GM13977 (cell line): Measurements from ENCODE around the gene CENPE.

ENCODE experiments used
- DNase-seq: peaks from one replicate; pipeline ENCODE4 v3.0.0; 2012; ENCODE audit warnings: low spot score
- in situ Hi-C: fragments of 300-500 bp; cut with MboI; formaldehyde crosslinking; loops from one replicate; pipeline ENCODE4 v1.12.0; 2022; ENCODE audit warnings: low sequenced_read_pairs, low pct_unique_long_range_greater_than_20kb, mixed read lengths, inconsistent platforms; ENCODE audit not compliant: unreplicated experiment
- TF ChIP-seq, protein P1 (sequence below): IDR thresholded peaks from 2 replicates; pipeline ENCODE4 v1.5.1; 2012; ENCODE audit warnings: mild to moderate bottlenecking, control low read depth; ENCODE audit not compliant: insufficient read depth; ENCODE audit errors: extremely low read depth, missing control alignments

The CENPE gene

DNA sequence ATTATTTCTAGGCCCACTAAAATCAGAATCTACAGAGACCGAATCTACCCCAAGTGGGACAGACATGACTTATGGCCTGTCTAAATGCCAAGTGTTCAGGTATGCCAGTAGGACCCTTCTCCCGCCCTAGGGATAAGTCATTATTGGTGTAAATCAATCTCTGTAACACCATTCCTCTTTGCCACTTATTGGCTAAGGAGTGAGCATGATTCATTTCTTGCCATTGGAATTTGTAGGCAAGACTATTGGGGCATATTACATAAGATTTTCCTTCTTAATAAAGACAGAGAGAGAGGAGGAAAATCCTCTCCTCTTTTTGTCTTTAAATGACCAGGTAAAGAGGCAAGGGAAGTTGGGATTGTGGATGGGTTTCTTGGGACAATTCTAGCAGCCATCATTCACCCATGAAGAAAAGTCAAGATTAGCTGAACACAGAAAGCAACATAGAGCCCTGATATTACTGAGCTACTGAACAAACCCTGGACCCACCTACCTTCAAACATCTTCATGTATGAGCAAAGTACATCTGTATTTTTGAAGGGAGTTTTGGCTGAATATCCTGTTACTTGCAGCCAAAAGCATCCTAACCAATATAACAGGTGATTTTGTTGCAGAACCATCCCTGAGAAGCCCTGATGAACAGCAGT lies 124.2 kb downstream of the CENPE start:
- TF ChIP-seq, protein P1, sequence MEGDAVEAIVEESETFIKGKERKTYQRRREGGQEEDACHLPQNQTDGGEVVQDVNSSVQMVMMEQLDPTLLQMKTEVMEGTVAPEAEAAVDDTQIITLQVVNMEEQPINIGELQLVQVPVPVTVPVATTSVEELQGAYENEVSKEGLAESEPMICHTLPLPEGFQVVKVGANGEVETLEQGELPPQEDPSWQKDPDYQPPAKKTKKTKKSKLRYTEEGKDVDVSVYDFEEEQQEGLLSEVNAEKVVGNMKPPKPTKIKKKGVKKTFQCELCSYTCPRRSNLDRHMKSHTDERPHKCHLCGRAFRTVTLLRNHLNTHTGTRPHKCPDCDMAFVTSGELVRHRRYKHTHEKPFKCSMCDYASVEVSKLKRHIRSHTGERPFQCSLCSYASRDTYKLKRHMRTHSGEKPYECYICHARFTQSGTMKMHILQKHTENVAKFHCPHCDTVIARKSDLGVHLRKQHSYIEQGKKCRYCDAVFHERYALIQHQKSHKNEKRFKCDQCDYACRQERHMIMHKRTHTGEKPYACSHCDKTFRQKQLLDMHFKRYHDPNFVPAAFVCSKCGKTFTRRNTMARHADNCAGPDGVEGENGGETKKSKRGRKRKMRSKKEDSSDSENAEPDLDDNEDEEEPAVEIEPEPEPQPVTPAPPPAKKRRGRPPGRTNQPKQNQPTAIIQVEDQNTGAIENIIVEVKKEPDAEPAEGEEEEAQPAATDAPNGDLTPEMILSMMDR, result no peak
- no peak for DNase-seq
- in situ Hi-C loops, result no loop called here

DNA sequence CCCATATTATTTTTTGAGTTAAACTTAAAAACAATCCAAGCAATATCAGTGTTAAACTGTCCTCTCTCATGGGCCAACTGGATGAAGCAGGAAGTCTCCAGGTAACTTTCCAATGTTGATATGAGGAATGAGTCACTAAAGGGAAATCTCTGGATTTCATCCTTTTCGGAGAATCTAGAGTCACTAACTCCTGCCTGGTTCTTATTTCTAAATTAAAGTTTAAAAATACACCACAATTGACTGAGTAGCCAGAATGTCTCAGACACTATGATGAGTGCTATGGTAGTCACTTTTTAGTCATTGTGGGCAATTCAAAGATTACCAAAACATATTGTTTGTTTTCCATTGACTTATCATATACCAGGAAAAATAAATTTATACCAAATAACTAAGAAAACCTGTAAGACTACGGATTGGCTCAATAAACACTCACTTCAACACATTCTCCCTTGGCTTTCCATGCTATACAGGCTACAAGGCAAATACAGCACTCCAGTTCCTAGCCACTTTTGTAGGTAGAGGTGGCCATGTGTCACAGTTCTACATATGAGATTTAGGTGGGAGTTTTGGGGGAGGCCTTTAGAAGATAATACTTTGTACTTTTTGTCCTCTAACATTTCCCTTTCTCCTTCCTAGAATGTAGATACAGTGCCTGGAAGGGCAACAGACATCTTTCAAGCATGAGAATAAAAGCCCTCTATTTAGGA lies 130.1 kb downstream of the CENPE start:
- TF ChIP-seq, protein P1, result no peak
- DNase-seq, result no peak
- in situ Hi-C loops, result no loop called here

DNA sequence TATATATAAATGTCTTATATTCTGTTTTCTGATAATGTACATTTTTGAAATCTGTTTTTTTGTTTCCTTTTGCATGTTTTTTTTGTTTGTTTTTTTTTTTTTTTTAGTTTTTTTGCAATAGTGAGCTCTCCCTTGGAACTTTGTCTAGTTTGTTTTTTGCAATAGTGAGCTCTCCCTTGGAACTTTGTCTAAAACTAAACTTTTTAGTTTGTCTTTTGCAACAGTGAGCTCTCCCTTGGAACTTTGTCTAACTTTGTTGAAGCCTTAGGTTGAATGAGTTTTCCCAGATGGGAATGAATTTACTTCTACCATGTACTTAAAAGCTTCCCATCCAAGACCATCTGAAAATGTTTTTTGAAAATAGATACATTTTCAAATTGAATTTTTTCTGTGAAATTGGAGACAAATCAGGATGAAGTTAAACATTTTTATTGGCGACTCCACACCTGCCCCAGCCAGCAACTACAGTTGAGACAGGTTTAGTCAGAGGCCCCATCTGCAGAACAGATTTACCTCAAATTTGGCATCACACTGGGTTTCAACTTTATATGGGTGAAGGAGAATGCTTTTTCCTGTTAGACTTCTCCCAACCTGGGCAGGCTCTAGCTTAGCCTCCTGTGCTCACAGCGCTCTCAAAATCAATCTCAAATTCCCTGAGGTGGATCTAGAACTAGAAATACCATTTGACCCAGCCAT lies 137.5 kb downstream of the CENPE start:
- no peak for DNase-seq
- TF ChIP-seq, protein P1, result no peak
- in situ Hi-C loops, result no loop called here
